DMS79 treated with DMSO at 0.1 percent for 48 hours (cell line): ENCODE measurements around the gene BET1L.
"Not testable (repeated sequence)": the region's sequence is repeated elsewhere in the genome, so short reads cannot be mapped to it uniquely, and the experiment has no call there.

Experiments
- DNase-seq: peaks from one replicate; lab custom pipeline; 2025; lab: John Stamatoyannopoulos, UW

The BET1L gene

DNA sequence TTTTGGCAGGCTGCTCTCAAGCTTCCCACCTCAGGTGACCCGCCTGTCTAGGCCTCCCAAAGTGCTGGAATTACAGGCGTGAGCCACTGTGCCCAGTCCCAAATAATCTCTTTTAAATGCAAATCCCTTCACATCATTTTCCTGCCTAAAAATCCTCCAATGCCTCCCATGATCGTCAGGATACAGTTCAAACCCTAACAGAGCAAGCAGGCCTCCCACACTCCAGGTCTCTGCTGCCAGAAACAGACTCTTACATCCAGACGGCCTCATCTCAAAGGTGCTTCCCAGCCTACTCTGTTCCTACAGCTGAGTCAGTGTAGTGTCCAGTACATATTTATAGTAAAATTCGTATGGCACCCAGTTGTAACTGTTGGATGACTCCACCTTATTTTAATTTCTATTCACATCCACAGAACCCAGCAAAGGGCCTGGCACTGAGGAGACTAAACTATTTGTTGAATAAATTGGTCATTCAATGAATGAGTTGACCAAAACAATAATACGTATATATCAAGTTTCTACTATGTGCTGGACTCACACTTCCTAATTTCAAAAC lies 20.7 kb upstream of the BET1L start:
- DNase-seq, result no peak

DNA sequence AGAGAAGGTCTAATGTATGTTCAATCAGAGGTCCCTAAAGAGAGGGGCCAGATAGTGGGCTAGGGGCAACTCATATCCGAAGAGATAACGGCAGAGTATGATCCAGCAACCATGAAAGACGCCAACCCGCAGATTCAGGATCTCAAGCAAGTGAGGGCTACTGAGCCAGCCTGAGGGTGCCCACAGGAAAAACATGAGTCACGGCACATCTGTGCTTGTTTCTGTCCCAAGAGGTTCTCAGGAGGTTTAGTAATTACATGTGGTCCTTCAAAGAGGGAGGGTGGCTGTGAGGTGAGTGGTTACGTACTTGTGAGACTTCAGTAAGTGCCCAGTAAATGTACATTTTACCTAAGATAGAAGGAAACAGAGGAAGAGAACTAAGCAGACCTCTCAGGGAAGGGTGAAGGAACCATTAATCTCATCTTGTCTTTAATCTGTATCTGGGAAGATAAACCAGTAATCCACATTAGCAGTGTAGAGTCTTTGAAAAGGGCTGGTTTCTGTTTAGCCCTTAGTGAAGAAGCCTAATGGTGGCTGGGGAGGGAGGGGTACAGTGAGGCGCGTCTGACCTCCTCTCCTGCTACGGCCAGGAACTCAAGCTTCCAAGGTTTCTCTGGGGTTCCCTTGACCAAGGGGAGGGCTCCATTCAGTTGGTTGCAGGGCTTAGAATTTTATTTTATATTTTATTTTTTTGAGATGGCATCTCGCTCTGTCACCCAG lies 18.7 kb upstream of the BET1L start:
- DNase-seq, result peak; percentile 7

GRCh38 chr11:224424-224823 lies 17.2 kb upstream of the BET1L start:
- DNase-seq, result no peak

DNA sequence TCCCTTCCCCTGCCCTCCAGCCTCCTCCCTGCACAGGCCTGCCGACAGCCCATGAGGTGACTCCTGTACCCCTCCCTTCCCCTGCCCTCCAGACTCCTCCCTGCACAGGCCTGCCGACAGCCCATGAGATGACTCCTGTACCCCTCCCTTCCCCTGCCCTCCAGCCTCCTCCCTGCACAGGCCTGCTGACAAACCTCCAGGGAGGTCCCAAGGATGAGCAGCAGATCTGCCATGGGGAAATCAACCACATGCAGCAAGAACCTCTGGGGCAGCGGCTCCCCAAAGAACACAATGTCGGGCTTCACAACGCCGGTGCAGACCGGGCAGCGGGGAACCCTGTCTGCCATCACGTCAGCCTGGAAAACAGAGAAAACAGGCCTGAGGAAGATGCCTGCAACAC lies 16.7 kb upstream of the BET1L start:
- DNase-seq, result no peak

DNA sequence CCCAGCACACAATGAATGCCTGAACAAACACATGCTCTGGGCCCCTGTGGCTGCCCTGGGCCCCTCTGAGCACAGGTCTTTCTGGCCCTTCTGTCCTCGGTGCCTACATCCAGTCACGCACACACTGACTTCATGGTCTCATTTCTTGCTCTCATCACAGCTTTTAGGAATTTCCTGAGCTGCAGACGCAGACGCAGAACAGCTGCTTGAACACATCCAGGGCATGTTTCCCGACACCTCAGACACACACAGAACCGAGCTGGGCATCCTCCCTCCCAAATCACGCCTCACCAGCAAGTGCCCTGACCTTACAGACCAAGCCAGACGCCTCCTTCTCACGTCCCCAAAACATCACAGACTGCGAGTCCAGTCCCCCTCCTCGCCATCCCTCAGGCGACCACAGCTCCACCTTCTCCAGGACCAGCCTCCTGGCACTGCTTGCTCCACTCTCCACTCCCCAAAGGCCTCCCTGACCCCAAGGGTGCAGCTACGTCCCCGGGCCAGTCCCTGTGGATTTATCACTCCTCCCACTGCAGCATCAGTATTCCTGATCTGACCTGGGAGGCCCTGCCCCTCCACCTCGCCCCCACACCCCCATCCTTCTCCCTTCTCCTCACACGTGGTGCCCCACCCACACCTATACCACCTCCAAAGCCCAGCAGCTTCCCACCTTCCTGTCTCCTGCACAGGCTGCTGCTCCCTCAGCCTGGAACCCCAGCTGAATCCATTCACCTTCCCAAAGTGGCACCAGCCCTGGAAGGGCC lies 16.0 kb upstream of the BET1L start:
- DNase-seq, result no peak

DNA sequence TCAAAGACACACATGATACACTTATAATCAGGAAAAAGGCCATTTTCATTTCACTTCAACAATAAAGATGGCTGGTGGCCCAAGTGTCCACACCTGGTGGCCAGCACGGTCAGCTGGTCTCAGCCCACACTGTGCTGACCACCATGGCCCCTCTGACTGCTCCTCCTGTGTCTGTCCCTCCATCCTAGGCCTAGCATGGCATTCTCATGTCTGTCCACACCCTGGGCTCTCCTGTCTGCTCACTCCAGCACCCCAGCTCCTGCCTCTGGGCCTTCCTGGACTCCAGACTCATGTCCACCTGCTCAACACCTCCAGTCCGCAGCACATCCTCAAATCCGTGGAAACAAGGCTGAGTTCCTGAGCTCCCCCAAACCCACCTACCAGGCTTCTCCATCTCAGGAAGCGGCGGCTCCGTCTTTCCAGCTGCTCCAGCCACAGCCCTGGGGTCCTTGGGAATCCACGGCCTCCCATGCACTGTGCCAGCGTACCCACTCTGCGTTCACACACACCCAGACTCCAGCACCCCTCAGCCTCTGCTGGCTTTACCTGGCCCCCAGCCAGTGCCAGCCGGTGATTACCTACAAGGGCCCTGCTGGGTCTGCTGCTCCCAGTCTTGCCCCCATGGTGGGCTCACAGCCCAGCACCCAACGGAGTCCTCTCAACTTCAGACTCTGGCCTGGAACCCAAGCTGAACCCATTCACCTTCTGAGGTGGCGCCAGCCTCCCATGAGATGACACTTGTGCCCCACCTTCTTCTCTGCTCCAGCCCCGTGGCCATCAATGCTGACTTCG lies 15.0 kb upstream of the BET1L start:
- no peak for DNase-seq

- no peak for DNase-seq
Measured at GRCh38 chr11:221539-221938, 14.3 kb upstream of the BET1L start.

- DNase-seq, result not testable (repeated sequence)
Measured at GRCh38 chr11:220641-221215, 13.5 kb upstream of the BET1L start.

GRCh38 chr11:218815-219593 lies 11.8 kb upstream of the BET1L start:
- DNase-seq, result no peak

DNA sequence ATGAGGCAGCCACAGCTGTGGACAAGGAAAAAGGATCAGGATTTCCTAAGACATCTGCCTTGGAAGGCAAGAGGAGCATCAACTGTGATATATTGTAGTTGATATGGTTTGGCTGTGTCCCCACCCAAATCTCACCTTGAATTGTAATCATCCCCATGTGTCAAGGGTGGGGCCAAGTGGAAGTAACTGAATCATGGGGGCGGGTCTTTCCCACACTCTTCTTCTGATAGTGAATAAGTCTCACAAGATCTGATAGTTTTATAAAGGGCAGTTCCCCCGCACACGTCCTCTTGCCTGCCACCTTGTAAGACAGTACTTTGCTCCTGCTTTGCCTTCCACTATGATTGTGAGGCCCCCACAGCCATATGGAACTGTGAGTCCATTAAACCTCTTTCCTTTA lies 10.5 kb upstream of the BET1L start:
- DNase-seq, result no peak

DNA sequence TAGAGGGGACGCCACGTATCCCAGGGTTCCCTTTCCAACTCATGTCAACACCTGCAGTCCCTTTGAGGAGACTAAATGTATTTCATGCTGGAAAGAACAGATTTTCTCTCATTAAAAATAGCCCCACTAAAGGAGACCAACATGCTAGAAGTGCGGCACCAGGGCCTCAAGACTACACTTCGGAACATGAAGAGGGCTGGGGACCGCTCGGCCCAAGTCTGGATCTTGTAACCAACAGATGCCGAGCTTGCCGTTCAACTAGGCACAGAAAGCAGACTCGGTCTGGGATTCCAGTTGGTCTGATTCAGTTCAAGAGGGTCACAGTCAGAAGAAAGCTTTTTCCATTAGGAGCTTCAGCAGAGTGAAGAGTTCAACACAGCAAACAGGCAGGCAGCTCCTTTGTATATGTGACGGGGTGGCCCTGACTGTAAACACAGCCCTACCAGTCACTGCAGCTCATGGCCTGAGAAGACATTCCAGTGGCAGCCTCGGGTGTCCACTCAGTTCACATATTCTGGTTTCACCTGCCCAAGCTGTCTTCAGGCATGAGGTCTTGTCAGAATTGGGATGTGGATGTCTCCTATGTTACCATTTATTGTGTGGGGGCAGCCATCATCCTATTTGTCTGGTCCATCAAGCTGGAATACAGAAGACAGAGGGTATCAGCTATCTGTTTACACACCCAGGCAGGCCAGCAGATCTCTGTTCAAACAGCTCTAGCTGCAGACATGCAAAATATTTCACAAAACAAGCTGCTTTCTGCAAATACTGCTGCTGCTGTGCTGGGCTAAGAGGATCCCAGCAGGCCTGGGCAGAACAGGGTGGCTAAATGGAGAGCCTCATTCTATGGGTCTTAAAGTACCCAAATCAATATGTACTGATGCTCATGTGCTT lies 9.1 kb upstream of the BET1L start:
- no peak for DNase-seq

DNA sequence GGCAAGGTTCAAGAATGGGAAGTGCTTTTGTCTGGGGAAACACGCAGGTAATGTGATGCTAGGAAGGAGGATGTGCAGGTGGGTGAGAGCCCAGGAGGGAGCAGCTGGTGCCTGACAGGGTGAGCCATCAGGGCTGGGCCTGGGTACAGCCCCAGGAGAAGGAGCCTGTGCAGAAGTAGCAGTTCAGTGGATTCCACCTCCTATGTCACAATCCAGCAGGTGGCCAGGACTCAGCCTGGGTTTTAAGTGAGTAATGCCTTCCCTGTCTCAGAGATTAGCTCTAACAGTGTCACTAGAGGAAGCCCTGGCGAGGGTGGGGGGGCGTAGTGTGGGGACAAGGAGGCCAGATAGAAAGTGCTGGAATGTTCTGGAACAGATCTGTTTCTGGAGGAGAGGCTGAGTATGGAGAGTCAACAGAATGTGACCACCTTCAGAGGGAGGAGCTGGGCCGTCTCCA lies 8.4 kb upstream of the BET1L start:
- no peak for DNase-seq

DNA sequence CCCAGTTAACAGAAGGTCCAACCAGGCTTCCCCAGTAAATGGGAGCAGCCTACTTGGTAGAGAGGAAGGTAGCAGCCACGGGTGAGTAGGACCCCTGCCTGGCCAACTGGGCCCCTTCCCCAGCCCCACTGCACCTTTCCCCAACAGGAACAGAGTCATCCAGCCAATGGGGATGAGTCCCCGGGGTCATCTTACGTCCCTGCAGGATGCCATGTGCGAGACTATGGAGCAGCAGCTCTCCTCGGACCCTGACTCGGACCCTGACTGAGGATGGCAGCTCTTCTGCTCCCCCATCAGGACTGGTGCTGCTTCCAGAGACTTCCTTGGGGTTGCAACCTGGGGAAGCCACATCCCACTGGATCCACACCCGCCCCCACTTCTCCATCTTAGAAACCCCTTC lies 6.9 kb upstream of the BET1L start:
- no peak for DNase-seq

- DNase-seq, result no peak
Measured at GRCh38 chr11:213111-213510, 5.9 kb upstream of the BET1L start.

DNA sequence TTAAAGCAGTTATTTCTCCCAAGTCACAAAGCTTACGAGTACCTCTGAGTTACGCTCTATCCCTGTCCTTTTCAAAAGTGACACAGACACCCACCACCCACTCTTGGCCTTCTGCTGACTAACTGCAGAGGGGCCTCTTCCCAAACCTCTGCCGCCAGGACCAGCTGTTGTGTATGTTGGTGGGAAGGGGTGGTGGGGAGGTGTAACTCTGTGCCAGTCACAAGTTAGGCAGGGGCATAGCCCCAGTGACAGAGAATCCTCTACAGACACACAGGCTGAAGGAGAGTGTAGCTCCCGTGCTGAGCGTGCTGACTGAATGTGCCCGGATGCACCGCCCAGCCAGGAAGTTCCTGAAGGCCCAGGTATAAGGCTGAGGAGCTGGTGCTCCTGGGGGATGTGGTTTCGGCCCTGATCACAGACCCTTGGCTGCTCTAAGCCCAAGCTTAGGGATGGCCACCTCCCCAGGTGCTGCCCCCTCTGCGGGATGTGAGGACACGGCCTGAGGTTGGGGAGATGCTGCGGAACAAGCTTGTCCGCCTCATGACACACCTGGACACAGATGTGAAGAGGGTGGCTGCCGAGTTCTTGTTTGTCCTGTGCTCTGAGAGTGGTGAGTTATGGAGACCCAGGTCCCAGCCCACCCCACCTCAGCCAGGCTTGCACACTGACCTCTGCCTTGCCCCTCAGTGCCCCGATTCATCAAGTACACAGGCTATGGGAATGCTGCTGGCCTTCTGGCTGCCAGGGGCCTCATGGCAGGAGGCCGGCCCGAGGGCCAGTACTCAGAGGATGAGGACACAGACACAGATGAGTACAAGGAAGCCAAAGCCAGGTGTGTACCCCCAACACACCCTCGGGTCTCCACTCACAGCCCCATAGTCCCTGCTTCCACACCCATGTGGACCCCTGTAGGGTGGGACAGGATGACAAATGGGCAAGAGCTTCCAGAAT lies 5.2 kb upstream of the BET1L start:
- DNase-seq, result no peak

DNA sequence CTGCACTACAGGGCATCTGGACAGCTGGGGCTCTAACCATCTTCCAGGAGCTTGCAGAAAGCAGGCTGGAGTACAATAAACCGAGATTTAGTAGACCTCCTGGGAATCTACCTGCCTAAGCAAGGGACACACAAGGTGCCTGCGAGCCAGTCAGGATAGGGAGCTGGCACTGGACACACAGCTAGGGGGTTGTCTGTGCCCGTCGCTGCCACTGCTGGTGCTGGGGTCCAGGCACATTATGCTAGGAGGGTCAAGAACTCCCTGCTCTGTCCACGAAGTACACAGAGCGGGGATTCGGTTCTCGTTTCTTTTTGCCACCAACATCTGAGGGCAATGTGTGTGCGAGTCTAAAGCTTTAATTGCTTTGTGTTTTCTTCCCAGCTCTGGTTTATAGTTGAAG lies 4.5 kb upstream of the BET1L start:
- DNase-seq, result no peak

GRCh38 chr11:211295-211694 lies 4.1 kb upstream of the BET1L start:
- no peak for DNase-seq

DNA sequence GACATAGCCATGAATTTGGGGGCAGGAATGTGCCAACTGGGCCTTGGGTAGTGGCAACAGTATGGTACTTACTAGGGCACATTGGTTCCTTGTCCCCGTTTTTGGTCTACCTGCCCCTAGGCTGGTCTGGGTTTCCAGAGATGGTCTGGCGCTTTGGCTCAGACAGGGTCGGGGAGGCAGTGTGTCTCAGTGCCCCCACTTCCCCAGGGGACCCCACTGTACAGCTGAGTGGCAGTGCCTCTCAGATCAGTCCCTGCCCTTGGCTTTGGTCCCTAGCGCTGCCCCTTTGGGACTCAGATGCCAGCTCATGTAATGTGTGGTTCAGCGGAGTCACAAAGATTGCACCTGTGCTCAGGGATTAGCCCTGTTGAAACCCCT lies 3.6 kb upstream of the BET1L start:
- no peak for DNase-seq

DNA sequence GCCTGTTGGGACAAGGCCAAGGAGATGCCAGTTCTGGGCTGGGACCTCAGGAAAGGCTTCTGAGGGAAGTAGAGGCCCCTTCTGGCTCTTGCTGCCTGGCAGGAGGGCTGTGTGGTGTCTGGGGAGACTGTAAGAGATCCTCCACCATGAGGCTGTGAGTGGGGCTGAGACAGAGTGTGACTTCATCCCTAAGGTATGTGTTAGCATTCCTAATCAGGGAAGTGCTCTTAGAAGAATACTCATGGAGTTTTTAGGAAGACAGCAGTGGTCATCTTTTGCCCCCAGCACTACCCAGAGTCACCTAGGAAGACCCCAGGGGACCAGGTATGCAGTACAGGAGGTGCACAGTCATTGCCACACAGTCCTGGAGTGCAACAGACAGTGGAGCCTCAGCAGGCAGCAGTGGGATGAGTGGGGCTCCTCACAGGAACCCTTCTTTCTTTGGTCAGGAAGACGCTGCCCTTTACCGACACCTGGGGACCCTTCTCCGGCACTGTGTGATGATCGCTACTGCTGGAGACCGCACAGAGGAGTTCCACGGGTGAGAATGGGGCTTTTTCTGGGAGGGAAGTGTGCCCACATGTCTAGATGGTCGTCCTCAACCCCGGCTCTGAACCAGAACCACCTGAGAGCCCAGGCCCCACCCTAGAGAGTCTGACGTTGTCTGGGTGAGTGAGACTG lies 3.1 kb upstream of the BET1L start:
- no peak for DNase-seq
